Fibroblast of villous mesenchyme (primary cell): Measurements from ENCODE around the gene MVB12B. TPM values are rescaled to one million over a fixed set of nuclear protein-coding genes. Genes with fewer than 3 reads are reported as not detected.

ENCODE experiments used
- DNase-seq: peaks from one replicate; pipeline ENCODE4 v3.0.0-alpha.2; 2010; ENCODE audit warnings: low read depth
- H3K4me3 ChIP-seq: 2 replicates; pipeline ENCODE4 v1.5.1; 2011; ENCODE audit warnings: low read depth, mild to moderate bottlenecking, low read length
- CTCF ChIP-seq: IDR thresholded peaks from 2 replicates; pipeline ENCODE4 v1.5.1; 2012; ENCODE audit warnings: low read depth, mild to moderate bottlenecking, low read length; ENCODE audit not compliant: insufficient read depth
- total RNA-seq: library from RNA; depleted of rRNA; stranded (reverse); fragments of >200 nt; gene quantifications from 2 replicates; pipeline ENCODE4 v1.2.3, GENCODE V29; 2012

Gene MVB12B
- total RNA-seq, 1 donor, result 3.5 TPM

GRCh38 chr9:126292736-126293521 lies 33.7 kb upstream of the MVB12B start:
- DNase-seq, result no peak
- H3K4me3 ChIP-seq, result no peak overlapping the region
- TF ChIP-seq CTCF, result no peak

- TF ChIP-seq CTCF, result peak; percentile 20
- no peak overlapping the region for H3K4me3 ChIP-seq
- DNase-seq, result no peak
These were observed 33.1 kb upstream of the MVB12B start for GRCh38 chr9:126293522-126293889.

GRCh38 chr9:126294331-126295081 lies 32.1 kb upstream of the MVB12B start:
- no peak overlapping the region for H3K4me3 ChIP-seq
- TF ChIP-seq CTCF, result no peak
- no peak for DNase-seq

GRCh38 chr9:126295082-126295477 lies 31.5 kb upstream of the MVB12B start:
- TF ChIP-seq CTCF, result no peak
- H3K4me3 ChIP-seq, result no peak overlapping the region
- DNase-seq, result no peak

GRCh38 chr9:126295516-126295915 lies 31.1 kb upstream of the MVB12B start:
- H3K4me3 ChIP-seq, result no peak overlapping the region
- TF ChIP-seq CTCF, result no peak
- DNase-seq, result no peak

GRCh38 chr9:126295936-126296600 lies 30.6 kb upstream of the MVB12B start:
- no peak for DNase-seq
- no peak overlapping the region for H3K4me3 ChIP-seq
- TF ChIP-seq CTCF, result no peak
